Osteoblast (primary cell): ENCODE data around the gene ZNF331. TPM values are rescaled to one million over a fixed set of nuclear protein-coding genes. Genes with fewer than 3 reads are reported as not detected.
A peak's percentile ranks its signal among the peaks of the same experiment; 100 is the strongest.

Experiments used
- DNase-seq: peaks from one replicate; pipeline ENCODE4 v3.0.0; 2011; ENCODE audit warnings: low spot score, mixed read lengths; ENCODE audit not compliant: insufficient read length; ENCODE audit errors: missing footprints
- H2AFZ ChIP-seq: 2 replicates; pipeline ENCODE4 v1.6.0; 2011; ENCODE audit warnings: mild to moderate bottlenecking, low read length
- H3K27ac ChIP-seq: 2 replicates; pipeline ENCODE4 v1.5.1; 2011; ENCODE audit warnings: mild to moderate bottlenecking, low read depth, low read length, moderate library complexity
- H3K27me3 ChIP-seq: 2 replicates; pipeline ENCODE4 v1.6.0; 2012; ENCODE audit warnings: mild to moderate bottlenecking, control low read depth, inconsistent platforms, low read length, moderate library complexity; ENCODE audit not compliant: insufficient read depth
- H3K36me3 ChIP-seq: 2 replicates; pipeline ENCODE4 v1.5.1; 2011; ENCODE audit warnings: mild to moderate bottlenecking, low read length, control low read depth, moderate library complexity; ENCODE audit not compliant: insufficient read depth
- H3K4me1 ChIP-seq: 2 replicates; pipeline ENCODE4 v1.5.1; 2011; ENCODE audit warnings: mild to moderate bottlenecking, low read length, control low read depth, moderate library complexity; ENCODE audit not compliant: insufficient read depth
- H3K4me2 ChIP-seq: 2 replicates; pipeline ENCODE4 v1.6.0; 2011; ENCODE audit warnings: mild to moderate bottlenecking, low read length; ENCODE audit not compliant: insufficient read depth
- H3K4me3 ChIP-seq: fragments of 200-600 bp; sonication (generic); 3 replicates; pipeline ENCODE4 v1.5.1; 2012; ENCODE audit warnings: mild to moderate bottlenecking, low read length, inconsistent platforms; ENCODE audit not compliant: insufficient read depth
- H3K79me2 ChIP-seq: 2 replicates; pipeline ENCODE4 v1.6.0; 2012; ENCODE audit warnings: mild to moderate bottlenecking, low read length, control low read depth, inconsistent platforms; ENCODE audit not compliant: insufficient read depth
- H3K9me3 ChIP-seq: 2 replicates; pipeline ENCODE4 v1.5.1; 2011; ENCODE audit warnings: low read depth, low read length, control low read depth
- H4K20me1 ChIP-seq: 2 replicates; pipeline ENCODE4 v1.6.0; 2012; ENCODE audit warnings: mild to moderate bottlenecking, low read length, control low read depth; ENCODE audit not compliant: insufficient read depth
- total RNA-seq: library from RNA; depleted of rRNA; stranded (reverse); fragments of >200 nt; gene quantifications from 2 replicates; pipeline ENCODE4 v1.2.3, GENCODE V29; 2012
- TF ChIP-seq, protein P1 (sequence below): IDR thresholded peaks from 2 replicates; pipeline ENCODE4 v1.5.1; 2011; ENCODE audit warnings: mild to moderate bottlenecking, low read depth, low read length, moderate library complexity; ENCODE audit errors: extremely low read depth

The ZNF331 gene
- total RNA-seq, 1 donor = 16.6 TPM

DNA sequence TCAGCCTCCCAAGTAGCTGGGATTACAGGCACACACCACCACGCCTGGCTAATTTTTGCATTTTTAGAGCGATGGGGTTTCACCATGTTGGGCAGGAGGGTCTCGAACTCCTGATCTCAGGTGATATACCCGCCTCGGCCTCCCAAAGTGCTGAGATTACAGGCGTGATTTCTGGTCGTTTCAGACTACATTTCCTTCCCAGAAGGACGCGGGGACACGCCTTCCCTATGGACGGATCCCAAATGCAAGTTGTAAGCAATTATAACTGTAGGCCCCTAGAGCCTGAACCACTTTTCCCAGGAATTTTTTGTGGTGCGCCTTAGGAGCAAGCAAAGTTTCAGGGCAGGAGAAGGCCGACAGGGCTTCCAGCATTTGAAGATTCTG lies 17.8 kb upstream of the ZNF331 start:
- peak overlapping the region; percentile 91 for H3K4me2 ChIP-seq
- no peak for DNase-seq
- peaks cover 12% of the 10 kb centered on the region for H3K4me1 ChIP-seq

DNA sequence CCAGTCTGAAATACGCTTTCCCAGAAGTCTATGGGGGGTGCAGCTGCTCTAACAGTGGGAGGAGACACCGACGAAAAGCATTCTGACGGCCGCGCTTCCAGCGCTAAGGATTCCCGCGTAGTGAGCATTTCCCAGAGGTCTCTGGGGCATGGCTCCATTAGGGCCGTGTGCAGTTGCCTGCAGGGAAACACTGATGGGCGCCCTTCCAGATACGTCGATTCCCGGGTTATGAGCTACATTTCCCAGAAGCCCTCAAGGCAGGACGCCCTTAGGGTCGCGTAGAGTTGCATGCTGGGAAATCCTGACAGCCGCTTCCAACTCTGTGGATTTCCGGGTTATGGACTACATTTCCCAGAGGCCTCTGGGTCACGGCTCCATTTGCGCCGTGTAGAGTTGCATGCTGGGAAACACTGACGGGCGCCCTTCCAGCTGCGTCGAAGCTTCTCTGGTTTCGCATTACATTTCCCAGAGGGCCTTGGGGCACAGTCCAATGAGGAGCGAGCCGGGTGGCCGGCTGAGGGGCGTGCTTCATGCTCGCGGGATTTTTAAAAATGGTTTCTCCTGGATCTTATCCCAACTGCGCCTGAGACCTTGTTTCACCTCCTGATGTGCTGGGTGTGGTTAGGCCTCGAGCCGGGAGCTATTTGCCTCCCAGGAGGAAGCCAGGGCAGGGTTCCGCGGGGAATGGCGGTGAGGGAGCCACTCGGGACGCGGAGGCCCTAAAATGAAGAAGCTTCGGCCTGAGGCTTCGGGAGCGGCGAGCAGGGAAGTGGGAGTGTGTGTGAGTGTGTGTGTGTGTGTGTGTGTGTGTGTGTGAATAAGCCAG lies 17.2 kb upstream of the ZNF331 start:
- TF ChIP-seq, protein P1, sequence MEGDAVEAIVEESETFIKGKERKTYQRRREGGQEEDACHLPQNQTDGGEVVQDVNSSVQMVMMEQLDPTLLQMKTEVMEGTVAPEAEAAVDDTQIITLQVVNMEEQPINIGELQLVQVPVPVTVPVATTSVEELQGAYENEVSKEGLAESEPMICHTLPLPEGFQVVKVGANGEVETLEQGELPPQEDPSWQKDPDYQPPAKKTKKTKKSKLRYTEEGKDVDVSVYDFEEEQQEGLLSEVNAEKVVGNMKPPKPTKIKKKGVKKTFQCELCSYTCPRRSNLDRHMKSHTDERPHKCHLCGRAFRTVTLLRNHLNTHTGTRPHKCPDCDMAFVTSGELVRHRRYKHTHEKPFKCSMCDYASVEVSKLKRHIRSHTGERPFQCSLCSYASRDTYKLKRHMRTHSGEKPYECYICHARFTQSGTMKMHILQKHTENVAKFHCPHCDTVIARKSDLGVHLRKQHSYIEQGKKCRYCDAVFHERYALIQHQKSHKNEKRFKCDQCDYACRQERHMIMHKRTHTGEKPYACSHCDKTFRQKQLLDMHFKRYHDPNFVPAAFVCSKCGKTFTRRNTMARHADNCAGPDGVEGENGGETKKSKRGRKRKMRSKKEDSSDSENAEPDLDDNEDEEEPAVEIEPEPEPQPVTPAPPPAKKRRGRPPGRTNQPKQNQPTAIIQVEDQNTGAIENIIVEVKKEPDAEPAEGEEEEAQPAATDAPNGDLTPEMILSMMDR = no peak
- H3K36me3 ChIP-seq = no peaks in the 10 kb centered on the region
- H3K27ac ChIP-seq = peak overlapping the region; percentile 64
- H2AFZ ChIP-seq = peak overlapping the region; percentile 97
- peaks cover 12% of the 10 kb centered on the region for H3K4me1 ChIP-seq
- H3K27me3 ChIP-seq = no peaks in the 10 kb centered on the region
- H3K4me2 ChIP-seq = peak overlapping the region; percentile 91
- peaks cover 7% of the 10 kb centered on the region for H3K79me2 ChIP-seq
- peak overlapping the region; percentile 81 for H3K4me3 ChIP-seq
- no peaks in the 10 kb centered on the region for H4K20me1 ChIP-seq
- peak; percentile 97 for DNase-seq
- H3K9me3 ChIP-seq = no peaks in the 10 kb centered on the region

More for the DNA sequence above, 17.8 kb upstream of the ZNF331 start:
- Histone ChIP-seq H4K20me1 (no peaks in the 10 kb centered on the region), H2AFZ (peak overlapping the region; percentile 97), H3K9me3 (no peaks in the 10 kb centered on the region), H3K4me3 (peak overlapping the region; percentile 81), H3K79me2 (peaks cover 7% of the 10 kb centered on the region), H3K27me3 (no peaks in the 10 kb centered on the region), H3K27ac (peak overlapping the region; percentile 64), H3K36me3 (no peaks in the 10 kb centered on the region)
- TF ChIP-seq, protein P1 = no peak

GRCh38 chr19:53521373-53522202 lies 16.4 kb upstream of the ZNF331 start:
- peak overlapping the region; percentile 91 for H3K4me2 ChIP-seq
- TF ChIP-seq, protein P1 = no peak
- peaks cover 7% of the 10 kb centered on the region for H3K79me2 ChIP-seq
- H3K4me1 ChIP-seq = peaks cover 12% of the 10 kb centered on the region
- H3K4me3 ChIP-seq = peak overlapping the region; percentile 81
- peak overlapping the region; percentile 94 for H2AFZ ChIP-seq
- H3K9me3 ChIP-seq = peaks cover 2% of the 10 kb centered on the region
- no peak for DNase-seq
- H3K27ac ChIP-seq = peak overlapping the region; percentile 29
- no peaks in the 10 kb centered on the region for H3K36me3 ChIP-seq
- no peaks in the 10 kb centered on the region for H4K20me1 ChIP-seq
- no peaks in the 10 kb centered on the region for H3K27me3 ChIP-seq

GRCh38 chr19:53525922-53526321 lies 12.0 kb upstream of the ZNF331 start:
- H3K79me2 ChIP-seq = peaks cover 7% of the 10 kb centered on the region
- H3K36me3 ChIP-seq = no peaks in the 10 kb centered on the region
- no peak overlapping the region for H3K4me3 ChIP-seq
- TF ChIP-seq, protein P1 = no peak
- no peak overlapping the region for H3K4me2 ChIP-seq
- peaks cover 8% of the 10 kb centered on the region for H3K4me1 ChIP-seq
- peaks cover 2% of the 10 kb centered on the region for H3K9me3 ChIP-seq
- H3K27me3 ChIP-seq = no peaks in the 10 kb centered on the region
- no peak for DNase-seq
- no peak overlapping the region for H3K27ac ChIP-seq
- H2AFZ ChIP-seq = no peak overlapping the region
- no peaks in the 10 kb centered on the region for H4K20me1 ChIP-seq
